HG02840 (cell line): Measurements from ENCODE around the gene ANKRD44.

Source experiments
- ATAC-seq: cut with Tn5 transposase; IDR thresholded peaks from one replicate; pipeline ENCODE4 v1.9.1; 2021; ENCODE audit warnings: mild to moderate bottlenecking, moderate library complexity, moderate number of reproducible peaks; ENCODE audit not compliant: unreplicated experiment, low FRiP score

The ANKRD44 gene

DNA sequence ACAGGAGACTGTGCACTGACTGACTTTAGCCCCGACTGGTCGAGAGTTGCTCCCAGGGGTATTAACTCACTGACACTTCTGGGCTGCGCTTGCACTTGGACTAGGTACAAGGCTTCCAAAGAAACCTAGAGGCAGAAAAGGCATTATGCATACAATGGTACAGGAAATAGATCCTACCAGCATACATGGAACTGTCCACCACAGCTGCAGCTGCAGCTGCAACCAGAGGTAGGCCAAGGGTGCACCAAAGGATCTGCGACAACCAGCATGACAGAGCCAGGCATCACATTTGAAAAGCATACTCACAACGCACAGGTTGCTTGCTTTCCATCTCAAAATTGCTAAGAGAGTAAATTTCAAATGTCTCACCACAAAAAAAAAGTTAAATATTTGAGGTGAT is 361.5 kb downstream of the ANKRD44 start:
- ATAC-seq = no peak

GRCh38 chr2:196944570-196944969 is 366.0 kb downstream of the ANKRD44 start:
- peak; percentile 88 for ATAC-seq

GRCh38 chr2:196941398-196942078 is 369.0 kb downstream of the ANKRD44 start:
- no peak for ATAC-seq

- no peak for ATAC-seq
Measured at GRCh38 chr2:196939371-196939770, 371.2 kb downstream of the ANKRD44 start.
